ENCODE results near the gene PREX1.

DNA sequence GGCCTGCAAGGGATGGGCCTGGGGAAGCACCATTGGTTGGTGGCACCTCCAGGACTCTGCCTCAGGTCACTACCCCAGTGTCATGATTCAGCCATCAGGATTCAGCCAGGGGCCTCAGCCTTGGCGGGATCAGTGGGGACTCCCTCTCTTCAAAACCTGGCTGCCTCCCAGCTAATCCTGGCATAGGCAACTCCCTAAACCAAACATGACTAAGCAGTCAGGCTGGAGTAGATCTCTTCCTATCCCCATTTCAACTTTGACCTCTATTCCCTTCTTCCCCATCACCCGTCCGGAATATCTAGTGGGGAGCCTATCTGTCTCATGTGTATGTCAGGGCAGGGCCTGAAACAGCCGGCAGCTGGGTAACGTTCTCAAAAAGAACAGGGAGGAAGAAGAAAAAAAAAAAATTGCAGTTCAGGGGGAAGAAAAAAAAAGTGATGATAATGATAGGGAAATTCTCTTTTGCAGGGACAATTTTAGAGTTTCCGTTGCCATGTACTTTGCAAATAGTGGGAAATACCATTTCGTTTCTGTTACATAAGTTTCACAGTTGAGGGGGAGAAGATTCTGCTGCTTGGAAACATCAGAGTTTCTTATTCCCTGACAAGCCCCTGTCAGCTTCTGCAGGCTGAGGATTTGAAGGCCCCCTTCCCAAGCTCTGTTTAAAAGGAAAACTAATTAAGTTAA lies 4.1 kb upstream of the PREX1 start:
- TF ChIP-seq CTCF (conservative IDR thresholded peaks at IDR 0.05; ENCODE audit: low read depth, low read length), result no peak
- no peak for TF ChIP-seq BHLHE40 (IDR thresholded peaks at IDR 0.05; ENCODE audit: low read depth, low read length)
- TF ChIP-seq MXI1 (IDR thresholded peaks at IDR 0.05; ENCODE audit: borderline replicate concordance, low read depth, low read length), result no peak
- TF ChIP-seq POLR2A (IDR thresholded peaks at IDR 0.05; ENCODE audit: low read depth, low read length), result no peak
- no peak for TF ChIP-seq RAD21 (IDR thresholded peaks at IDR 0.05; ENCODE audit: low read length)
- TF ChIP-seq, protein P1, sequence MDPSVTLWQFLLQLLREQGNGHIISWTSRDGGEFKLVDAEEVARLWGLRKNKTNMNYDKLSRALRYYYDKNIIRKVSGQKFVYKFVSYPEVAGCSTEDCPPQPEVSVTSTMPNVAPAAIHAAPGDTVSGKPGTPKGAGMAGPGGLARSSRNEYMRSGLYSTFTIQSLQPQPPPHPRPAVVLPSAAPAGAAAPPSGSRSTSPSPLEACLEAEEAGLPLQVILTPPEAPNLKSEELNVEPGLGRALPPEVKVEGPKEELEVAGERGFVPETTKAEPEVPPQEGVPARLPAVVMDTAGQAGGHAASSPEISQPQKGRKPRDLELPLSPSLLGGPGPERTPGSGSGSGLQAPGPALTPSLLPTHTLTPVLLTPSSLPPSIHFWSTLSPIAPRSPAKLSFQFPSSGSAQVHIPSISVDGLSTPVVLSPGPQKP (IDR thresholded peaks at IDR 0.05; ENCODE audit: borderline replicate concordance, low read depth, low read length), result no peak
- no peak for TF ChIP-seq MAFK (IDR thresholded peaks at IDR 0.05; ENCODE audit: low read depth, low read length)
- TF ChIP-seq SMC3 (IDR thresholded peaks at IDR 0.05; ENCODE audit: low read depth, low read length), result no peak
- TF ChIP-seq CEBPB (IDR thresholded peaks at IDR 0.05; ENCODE audit: low read depth, low read length), result no peak
- no peak for TF ChIP-seq RCOR1 (IDR thresholded peaks at IDR 0.05; ENCODE audit: insufficient replicate concordance, low read length)
- TF ChIP-seq RFX5 (IDR thresholded peaks at IDR 0.05; ENCODE audit: low read depth, low read length), result no peak
- TF ChIP-seq FOS (IDR thresholded peaks at IDR 0.05; ENCODE audit: low read depth, low read length), result no peak
- TF ChIP-seq, protein P2, sequence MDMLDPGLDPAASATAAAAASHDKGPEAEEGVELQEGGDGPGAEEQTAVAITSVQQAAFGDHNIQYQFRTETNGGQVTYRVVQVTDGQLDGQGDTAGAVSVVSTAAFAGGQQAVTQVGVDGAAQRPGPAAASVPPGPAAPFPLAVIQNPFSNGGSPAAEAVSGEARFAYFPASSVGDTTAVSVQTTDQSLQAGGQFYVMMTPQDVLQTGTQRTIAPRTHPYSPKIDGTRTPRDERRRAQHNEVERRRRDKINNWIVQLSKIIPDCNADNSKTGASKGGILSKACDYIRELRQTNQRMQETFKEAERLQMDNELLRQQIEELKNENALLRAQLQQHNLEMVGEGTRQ (IDR thresholded peaks at IDR 0.05; ENCODE audit: low read depth, low read length), result no peak
